DND-41 (cell line): ENCODE results near the gene SLC22A3.

Source experiments
- ATAC-seq: fragments of 200-7000 bp; cut with Tn5 transposase; 3 replicates; pipeline ENCODE4 v1.9.1; 2021; ENCODE audit warnings: low read depth; ENCODE audit not compliant: insufficient read depth
- DNase-seq: peaks from one replicate; pipeline ENCODE4 v3.0.0-alpha.2; 2020
- H2AFZ ChIP-seq: 2 replicates; pipeline ENCODE4 v1.6.0; 2012; ENCODE audit warnings: low read depth, low read length
- H3K27ac ChIP-seq: 2 replicates; pipeline ENCODE4 v1.5.1; 2012; ENCODE audit warnings: low read length, inconsistent platforms
- H3K27me3 ChIP-seq: fragments of 200-600 bp; sonication (generic); 2 replicates; pipeline ENCODE4 v1.6.0; 2012; ENCODE audit warnings: low read length, mild to moderate bottlenecking, inconsistent platforms; ENCODE audit not compliant: insufficient read depth, poor library complexity
- H3K36me3 ChIP-seq: 2 replicates; pipeline ENCODE4 v1.5.1; 2012; ENCODE audit warnings: low read length, inconsistent platforms; ENCODE audit not compliant: insufficient read depth
- H3K4me1 ChIP-seq: 2 replicates; pipeline ENCODE4 v1.5.1; 2012; ENCODE audit warnings: mild to moderate bottlenecking, low read length; ENCODE audit not compliant: insufficient read depth
- H3K4me2 ChIP-seq: 2 replicates; pipeline ENCODE4 v1.6.0; 2012; ENCODE audit warnings: mild to moderate bottlenecking, moderate library complexity, low read length, inconsistent platforms; ENCODE audit not compliant: insufficient read depth
- H3K4me3 ChIP-seq, 2 experiments: fragments of 200-600 bp in 1 of 2; shearing (Covaris generic) in 1 of 2; 2 replicates each; pipeline ENCODE4 v1.5.1; 2012 to 2016; ENCODE audit warnings: inconsistent platforms in 2 of 2, low read length in 2 of 2, mild to moderate bottlenecking in 2 of 2, low read depth in 1 of 2, moderate library complexity in 1 of 2
- H3K79me2 ChIP-seq: 2 replicates; pipeline ENCODE4 v1.6.0; 2012; ENCODE audit warnings: low read length, inconsistent platforms; ENCODE audit not compliant: insufficient read depth
- H3K9ac ChIP-seq: 2 replicates; pipeline ENCODE4 v1.6.0; 2012; ENCODE audit warnings: low read depth, mild to moderate bottlenecking, inconsistent platforms, low read length, moderate library complexity
- H3K9me3 ChIP-seq: 2 replicates; pipeline ENCODE4 v1.5.1; 2012; ENCODE audit warnings: low read length, moderate library complexity, mild to moderate bottlenecking, inconsistent platforms; ENCODE audit not compliant: insufficient read depth, severe bottlenecking
- H4K20me1 ChIP-seq: 2 replicates; pipeline ENCODE4 v1.6.0; 2012; ENCODE audit warnings: low read length; ENCODE audit not compliant: insufficient read depth
- CTCF ChIP-seq: IDR thresholded peaks from 2 replicates; pipeline ENCODE4 v1.5.1; 2012; ENCODE audit warnings: borderline replicate concordance, low read length, moderate library complexity, mild to moderate bottlenecking; ENCODE audit not compliant: poor library complexity, severe bottlenecking; ENCODE audit errors: extremely low read depth
- EZH2 ChIP-seq: IDR thresholded peaks from 3 replicates; pipeline ENCODE4 v1.6.1; 2012; ENCODE audit warnings: borderline replicate concordance, low read depth, mild to moderate bottlenecking, moderate library complexity, low read length, inconsistent platforms; ENCODE audit not compliant: severe bottlenecking

The SLC22A3 gene

GRCh38 chr6:160363016-160363996 lies 15.1 kb downstream of the SLC22A3 start:
- Histone ChIP-seq H3K27ac (no peak overlapping the region), H4K20me1 (no peaks in the 10 kb centered on the region), H3K9me3 (no peaks in the 10 kb centered on the region), H3K9ac (no peak overlapping the region), H3K79me2 (no peaks in the 10 kb centered on the region), H3K27me3 (peaks cover 7% of the 10 kb centered on the region), H2AFZ (no peak overlapping the region), H3K4me1 (no peaks in the 10 kb centered on the region), H3K4me2 (no peak overlapping the region), H3K4me3 (no peak overlapping the region), H3K36me3 (no peaks in the 10 kb centered on the region)
- TF ChIP-seq EZH2 (no peak), CTCF (no peak)
- DNase-seq (no peak), ATAC-seq (no peak)

GRCh38 chr6:160365117-160365516 lies 16.9 kb downstream of the SLC22A3 start:
- DNase-seq (no peak), ATAC-seq (no peak)
- Histone ChIP-seq H3K27ac (no peak overlapping the region), H3K9ac (no peak overlapping the region), H3K9me3 (no peaks in the 10 kb centered on the region), H3K4me1 (no peaks in the 10 kb centered on the region), H3K36me3 (no peaks in the 10 kb centered on the region), H3K79me2 (no peaks in the 10 kb centered on the region), H3K27me3 (no peaks in the 10 kb centered on the region), H2AFZ (no peak overlapping the region), H4K20me1 (no peaks in the 10 kb centered on the region), H3K4me3 (no peak overlapping the region), H3K4me2 (no peak overlapping the region)
- TF ChIP-seq CTCF (no peak), EZH2 (no peak)

GRCh38 chr6:160367798-160368547 lies 19.8 kb downstream of the SLC22A3 start:
- Histone ChIP-seq H3K79me2 (no peaks in the 10 kb centered on the region), H3K4me2 (no peak overlapping the region), H3K36me3 (no peaks in the 10 kb centered on the region), H3K27me3 (no peaks in the 10 kb centered on the region), H3K9ac (no peak overlapping the region), H3K27ac (no peak overlapping the region), H3K9me3 (no peaks in the 10 kb centered on the region), H4K20me1 (no peaks in the 10 kb centered on the region), H2AFZ (no peak overlapping the region), H3K4me3 (no peak overlapping the region), H3K4me1 (no peaks in the 10 kb centered on the region)
- TF ChIP-seq CTCF (no peak), EZH2 (no peak)
- no peak for DNase-seq
- no peak for ATAC-seq
